Ascending aorta (tissue), 2 donors: Measurements from ENCODE around the gene MB21D2. TPM values are rescaled to one million over a fixed set of nuclear protein-coding genes. Genes with fewer than 3 reads are reported as not detected.

ENCODE experiments used
- DNase-seq, 2 donors: peaks; one replicate each; pipeline ENCODE4 v3.0.0-alpha.2; 2019; ENCODE audit warnings: low spot score in 2 of 2
- H3K27ac ChIP-seq, 2 donors: fragments of 200-600 bp; sonication (generic); one replicate each; pipeline ENCODE4 v1.5.1; 2016 to 2017; ENCODE audit warnings: mild to moderate bottlenecking in 1 of 2
- H3K27me3 ChIP-seq: fragments of 200-600 bp; sonication (generic); one replicate; pipeline ENCODE4 v1.5.1; 2017
- H3K36me3 ChIP-seq, 2 donors: fragments of 200-600 bp; sonication (generic); one replicate each; pipeline ENCODE4 v1.5.1; 2016
- H3K4me1 ChIP-seq, 2 donors: fragments of 200-600 bp; sonication (generic); one replicate each; pipeline ENCODE4 v1.5.1; 2016 to 2017; ENCODE audit warnings: mild to moderate bottlenecking in 1 of 2
- H3K4me3 ChIP-seq, 2 donors: fragments of 200-600 bp; sonication (generic); one replicate each; pipeline ENCODE4 v1.5.1; 2016 to 2017; ENCODE audit warnings: mild to moderate bottlenecking in 1 of 2
- H3K9me3 ChIP-seq, 2 donors: fragments of 200-600 bp; sonication (generic); one replicate each; pipeline ENCODE4 v1.5.1; 2016
- intact Hi-C: fragments of 100-400 bp; cut with DNase I; formaldehyde crosslinking; loops from one replicate; pipeline ENCODE4 v1.15.1; 2023
- total RNA-seq: library from RNA; depleted of rRNA; stranded (reverse); fragments of >200 nt; gene quantifications from one replicate; pipeline ENCODE4 v1.1.0, GENCODE V29; 2016
- TF ChIP-seq, protein P1 (sequence below), 3 experiments: fragments of 200-600 bp in 2 of 3; fragments of 450-650 bp in 1 of 3; sonication (generic) in 2 of 3; IDR thresholded peaks; one replicate each; pipeline ENCODE4 v1.5.1; 2016 to 2019; ENCODE audit warnings: antibody characterized with exemption in 3 of 3, mild to moderate bottlenecking in 1 of 3, moderate library complexity in 1 of 3

Gene MB21D2
- total RNA-seq, 1 donor from 2014 or later = 0.11 TPM

- peak overlapping the region; percentile 6 to 42 for H3K27ac ChIP-seq
Measured at GRCh38 chr3:192867645-192868044, 50.0 kb downstream of the MB21D2 start.

GRCh38 chr3:192866804-192867203 lies 50.9 kb downstream of the MB21D2 start:
- Histone ChIP-seq H3K9me3 (no peaks in the 10 kb centered on the region), H3K4me3 (no peak overlapping the region), H3K4me1 (peaks cover 0 to 3% of the 10 kb centered on the region in 2 donors), H3K36me3 (no peaks in the 10 kb centered on the region), H3K27ac (no peak overlapping the region), H3K27me3 (no peaks in the 10 kb centered on the region)
- intact Hi-C loops = no loop called here
- DNase-seq = no peak
- TF ChIP-seq, protein P1, sequence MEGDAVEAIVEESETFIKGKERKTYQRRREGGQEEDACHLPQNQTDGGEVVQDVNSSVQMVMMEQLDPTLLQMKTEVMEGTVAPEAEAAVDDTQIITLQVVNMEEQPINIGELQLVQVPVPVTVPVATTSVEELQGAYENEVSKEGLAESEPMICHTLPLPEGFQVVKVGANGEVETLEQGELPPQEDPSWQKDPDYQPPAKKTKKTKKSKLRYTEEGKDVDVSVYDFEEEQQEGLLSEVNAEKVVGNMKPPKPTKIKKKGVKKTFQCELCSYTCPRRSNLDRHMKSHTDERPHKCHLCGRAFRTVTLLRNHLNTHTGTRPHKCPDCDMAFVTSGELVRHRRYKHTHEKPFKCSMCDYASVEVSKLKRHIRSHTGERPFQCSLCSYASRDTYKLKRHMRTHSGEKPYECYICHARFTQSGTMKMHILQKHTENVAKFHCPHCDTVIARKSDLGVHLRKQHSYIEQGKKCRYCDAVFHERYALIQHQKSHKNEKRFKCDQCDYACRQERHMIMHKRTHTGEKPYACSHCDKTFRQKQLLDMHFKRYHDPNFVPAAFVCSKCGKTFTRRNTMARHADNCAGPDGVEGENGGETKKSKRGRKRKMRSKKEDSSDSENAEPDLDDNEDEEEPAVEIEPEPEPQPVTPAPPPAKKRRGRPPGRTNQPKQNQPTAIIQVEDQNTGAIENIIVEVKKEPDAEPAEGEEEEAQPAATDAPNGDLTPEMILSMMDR (IDR thresholded peaks at IDR 0.05) = no peak

More at GRCh38 chr3:192867645-192868044, 50.0 kb downstream of the MB21D2 start:
- intact Hi-C loops = loop anchor here (2.0 kb wide), 1 partner anchor 35 kb away; no protein-coding TSS in a partner anchor
- H3K9me3 ChIP-seq = no peaks in the 10 kb centered on the region
- no peaks in the 10 kb centered on the region for H3K27me3 ChIP-seq
- H3K4me3 ChIP-seq = no peak overlapping the region
- no peak for DNase-seq
- H3K36me3 ChIP-seq = no peaks in the 10 kb centered on the region
- TF ChIP-seq, protein P1 (IDR thresholded peaks at IDR 0.05) = no peak
- H3K4me1 ChIP-seq = peaks cover 0 to 3% of the 10 kb centered on the region in 2 donors

GRCh38 chr3:192864941-192865340 lies 52.7 kb downstream of the MB21D2 start:
- no peak for DNase-seq
- no peaks in the 10 kb centered on the region for H3K36me3 ChIP-seq
- H3K27me3 ChIP-seq = no peaks in the 10 kb centered on the region
- no peaks in the 10 kb centered on the region for H3K9me3 ChIP-seq
- TF ChIP-seq, protein P1 (IDR thresholded peaks at IDR 0.05) = no peak
- no peak overlapping the region for H3K27ac ChIP-seq
- intact Hi-C loops = no loop called here
- no peak overlapping the region for H3K4me3 ChIP-seq
- H3K4me1 ChIP-seq = peaks cover 0 to 3% of the 10 kb centered on the region in 2 donors

DNA sequence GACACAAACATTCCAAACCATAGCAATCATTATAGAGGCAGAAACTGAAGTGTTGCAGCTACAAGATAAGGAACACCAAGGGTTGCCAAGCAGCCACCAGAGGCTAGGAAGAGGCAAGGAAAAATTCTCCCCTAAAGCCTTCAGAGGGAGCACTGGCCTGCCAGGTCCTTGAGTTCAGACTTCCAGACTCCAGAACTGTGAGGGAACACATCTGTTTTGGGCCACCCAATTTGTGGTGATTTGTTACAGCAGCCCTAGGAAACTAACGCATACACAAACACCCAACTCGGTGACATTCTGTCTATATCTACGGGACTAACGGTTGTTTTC lies 54.6 kb downstream of the MB21D2 start:
- Histone ChIP-seq H3K36me3 (no peaks in the 10 kb centered on the region), H3K27me3 (no peaks in the 10 kb centered on the region), H3K27ac (no peak overlapping the region), H3K4me3 (no peak overlapping the region), H3K9me3 (no peaks in the 10 kb centered on the region), H3K4me1 (peaks cover 0 to 3% of the 10 kb centered on the region in 2 donors)
- no peak for DNase-seq
- intact Hi-C loops = no loop called here
- TF ChIP-seq, protein P1 (IDR thresholded peaks at IDR 0.05) = no peak

DNA sequence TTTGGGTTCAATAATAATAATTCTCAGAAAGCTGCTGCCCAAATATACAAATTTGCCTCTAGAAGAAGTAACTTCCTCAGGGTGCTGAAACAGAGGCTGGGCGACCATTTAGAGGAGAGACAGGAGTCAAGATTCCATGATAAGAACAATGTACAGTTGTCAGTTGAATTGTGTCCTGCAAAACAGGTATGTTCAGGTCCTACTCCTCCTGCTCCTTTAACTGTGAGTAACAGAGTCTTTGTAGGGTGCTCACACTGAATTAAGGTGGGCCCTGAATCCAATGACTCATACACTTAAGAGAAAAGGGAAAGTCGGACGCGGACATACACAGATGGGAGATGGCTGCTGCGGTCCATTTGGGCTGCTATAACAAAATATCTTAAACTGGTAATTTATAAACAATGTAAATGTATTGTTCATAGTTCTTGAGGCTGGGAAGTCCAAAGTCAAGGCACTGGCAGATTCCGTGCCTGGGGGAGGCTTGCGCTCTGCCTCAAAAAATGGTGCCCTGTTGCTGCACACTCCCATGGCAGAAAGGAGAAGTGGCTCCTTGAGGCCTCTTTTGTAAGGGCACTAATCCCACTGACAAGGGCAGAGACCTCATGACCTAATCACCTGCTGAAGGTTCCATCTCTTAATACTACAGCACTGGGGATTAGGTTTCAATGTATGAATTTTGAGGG lies 55.1 kb downstream of the MB21D2 start:
- TF ChIP-seq, protein P1 (IDR thresholded peaks at IDR 0.05) = no peak
- Histone ChIP-seq H3K4me1 (peaks cover 0 to 3% of the 10 kb centered on the region in 2 donors), H3K4me3 (no peak overlapping the region), H3K27me3 (no peaks in the 10 kb centered on the region), H3K27ac (no peak overlapping the region), H3K36me3 (no peaks in the 10 kb centered on the region), H3K9me3 (no peaks in the 10 kb centered on the region)
- no peak for DNase-seq
- intact Hi-C loops = no loop called here
